8988T (cell line): Measurements from ENCODE around the gene DOC2B.
"Not testable (repeated sequence)": the region's sequence is repeated elsewhere in the genome, so short reads cannot be mapped to it uniquely, and the experiment has no call there.

ENCODE experiments used
- DNase-seq: peaks from one replicate; pipeline ENCODE4 v3.0.0; 2011

The DOC2B gene

GRCh38 chr17:187130-187529, 5.7 kb upstream of the DOC2B start:
- DNase-seq = no peak

DNA sequence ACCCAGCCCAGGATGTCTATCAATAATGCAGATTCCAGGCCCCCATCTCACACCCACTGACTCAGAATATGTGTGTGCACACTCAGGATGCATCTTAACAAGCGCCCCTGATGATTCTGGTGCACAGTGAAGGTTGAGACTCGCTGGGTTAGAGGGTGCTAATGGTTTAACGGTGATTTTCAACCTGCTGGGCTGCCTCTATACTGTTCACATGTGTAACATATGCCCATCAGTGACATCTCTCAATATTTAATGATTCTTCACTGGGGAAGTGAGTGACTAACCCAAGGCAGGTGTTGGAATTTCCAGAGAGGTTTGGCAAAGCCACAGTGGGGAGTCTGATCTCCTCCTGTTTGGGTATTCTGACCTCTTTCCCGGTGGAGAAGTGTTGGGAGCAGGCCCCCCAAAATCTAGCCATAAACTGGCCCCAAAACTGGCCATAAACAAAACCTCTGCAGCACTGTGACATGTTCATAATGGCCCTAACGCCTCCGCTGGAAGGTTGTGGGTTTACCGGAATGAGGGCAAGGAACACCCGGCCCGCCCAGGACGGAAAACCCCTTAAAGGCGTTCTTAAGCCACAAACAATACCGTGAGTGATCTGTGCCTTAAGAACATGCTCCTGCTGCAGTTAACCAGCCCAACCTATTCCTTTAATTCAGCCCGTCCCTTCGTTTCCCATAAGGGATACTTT, 4.1 kb upstream of the DOC2B start:
- DNase-seq = no peak

- DNase-seq = no peak
These were observed 1.6 kb upstream of the DOC2B start for GRCh38 chr17:183021-183420.

- no peak for DNase-seq
These were observed 751 bp upstream of the DOC2B start for GRCh38 chr17:182050-182751.

DNA sequence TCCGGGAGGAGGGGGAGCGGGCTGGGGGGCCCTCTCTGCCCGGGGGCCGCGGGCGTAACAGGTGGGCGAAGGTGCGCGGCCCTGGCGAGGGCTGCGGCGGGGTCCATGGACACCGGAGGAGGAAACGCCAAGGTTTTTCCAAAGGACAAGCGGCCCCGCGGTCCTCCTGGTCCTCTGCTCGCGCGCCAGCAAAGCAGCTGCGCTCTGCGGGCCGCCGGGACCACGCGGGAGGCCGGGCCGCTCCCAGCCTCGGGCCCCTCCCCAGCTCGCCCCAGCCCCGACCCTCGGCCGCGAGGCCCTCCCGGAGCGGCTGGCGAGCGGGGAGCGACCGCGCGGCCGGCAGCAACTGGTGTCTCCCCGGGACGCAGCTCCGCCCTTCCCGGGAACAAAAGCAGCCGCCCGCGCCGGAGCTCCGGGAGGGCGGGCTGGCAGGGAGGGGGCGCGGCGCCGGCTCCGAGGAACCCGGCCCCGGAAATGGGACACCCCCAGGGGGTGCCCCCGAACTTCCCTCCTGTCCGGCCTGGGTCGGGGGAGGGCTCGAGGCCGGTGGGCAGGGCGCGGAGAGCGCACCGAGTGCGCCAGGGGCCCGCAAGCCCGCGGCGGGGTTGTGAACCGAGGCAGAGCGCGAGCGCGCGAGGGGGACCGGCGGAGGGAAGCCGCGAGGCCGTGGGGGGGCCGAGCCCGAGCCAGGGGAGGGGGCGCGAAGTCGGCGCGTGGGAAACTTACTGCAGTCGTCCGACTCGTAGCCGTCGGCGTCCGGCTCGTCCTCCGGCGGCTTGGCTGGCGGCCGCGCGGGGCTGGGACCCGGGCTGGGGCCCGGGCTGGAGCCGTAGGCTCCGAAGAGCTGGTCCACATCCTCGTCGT, 837 bp downstream of the DOC2B start:
- DNase-seq = no peak

GRCh38 chr17:179781-180380, 1.6 kb downstream of the DOC2B start:
- DNase-seq = no peak

- no peak for DNase-seq
These were observed 2.4 kb downstream of the DOC2B start for GRCh38 chr17:179066-179432.

GRCh38 chr17:178292-179065, 3.0 kb downstream of the DOC2B start:
- no peak for DNase-seq

DNA sequence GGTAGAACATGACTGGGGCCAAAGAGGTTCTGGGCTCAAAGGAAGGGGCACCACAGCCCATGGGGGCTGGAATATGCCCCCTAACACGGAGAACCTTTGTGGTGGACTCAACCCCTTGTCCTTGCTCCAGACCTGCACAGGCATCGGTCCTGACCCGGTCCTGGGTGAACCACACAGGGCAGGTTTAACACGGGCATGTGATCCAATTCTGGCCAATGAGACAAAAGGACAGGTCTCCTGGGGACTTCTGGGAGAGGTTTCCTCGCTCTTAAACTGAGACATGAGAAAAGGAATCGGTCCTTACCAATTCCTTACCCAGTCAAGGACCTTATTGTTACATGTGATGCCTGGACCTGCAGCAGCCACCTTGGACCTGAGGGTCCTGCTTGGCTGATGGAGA, 3.7 kb downstream of the DOC2B start:
- DNase-seq = no peak

- no peak for DNase-seq
These were observed 4.3 kb downstream of the DOC2B start for GRCh38 chr17:177155-177554.

GRCh38 chr17:173166-173911, 8.1 kb downstream of the DOC2B start:
- DNase-seq = no peak

DNA sequence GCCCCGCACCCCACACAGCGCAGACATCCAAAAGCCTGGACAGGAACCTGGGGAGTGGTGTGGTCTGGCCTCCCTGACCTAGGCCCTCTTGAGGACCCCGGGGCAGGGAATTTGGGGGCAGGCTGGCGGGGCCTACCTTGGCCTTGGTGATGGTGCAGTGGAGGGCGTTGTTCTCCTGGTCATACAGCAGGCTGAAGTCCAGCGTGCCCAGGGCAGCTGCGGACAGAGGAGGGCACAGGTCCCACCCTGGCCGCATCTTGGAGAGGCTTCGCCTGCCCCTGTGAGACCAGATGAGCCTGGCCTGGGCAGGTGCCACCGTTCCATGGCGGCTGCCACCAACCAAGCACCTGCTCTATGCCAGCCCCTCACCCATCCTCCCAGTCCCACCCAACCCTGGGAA, 9.0 kb downstream of the DOC2B start:
- DNase-seq = no peak

DNA sequence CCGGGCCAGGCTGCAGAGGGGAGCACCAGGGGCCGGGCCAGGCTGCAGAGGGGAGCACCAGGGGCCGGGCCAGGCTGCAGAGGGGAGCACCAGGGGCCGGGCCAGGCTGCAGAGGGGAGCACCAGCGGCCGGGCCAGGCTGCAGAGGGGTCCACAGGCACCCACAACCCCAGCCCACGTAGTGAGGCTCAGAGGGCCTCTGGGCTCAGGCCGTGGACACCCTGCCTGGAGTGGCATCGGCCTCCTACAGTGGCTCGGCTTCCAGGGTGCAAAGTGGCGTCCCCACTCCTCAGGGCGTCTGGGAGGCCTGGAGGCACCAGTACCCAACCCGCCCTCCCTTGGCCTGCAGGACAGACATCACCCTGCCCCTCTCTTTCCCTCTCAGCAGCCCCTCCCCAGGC, 9.6 kb downstream of the DOC2B start:
- DNase-seq = no peak

DNA sequence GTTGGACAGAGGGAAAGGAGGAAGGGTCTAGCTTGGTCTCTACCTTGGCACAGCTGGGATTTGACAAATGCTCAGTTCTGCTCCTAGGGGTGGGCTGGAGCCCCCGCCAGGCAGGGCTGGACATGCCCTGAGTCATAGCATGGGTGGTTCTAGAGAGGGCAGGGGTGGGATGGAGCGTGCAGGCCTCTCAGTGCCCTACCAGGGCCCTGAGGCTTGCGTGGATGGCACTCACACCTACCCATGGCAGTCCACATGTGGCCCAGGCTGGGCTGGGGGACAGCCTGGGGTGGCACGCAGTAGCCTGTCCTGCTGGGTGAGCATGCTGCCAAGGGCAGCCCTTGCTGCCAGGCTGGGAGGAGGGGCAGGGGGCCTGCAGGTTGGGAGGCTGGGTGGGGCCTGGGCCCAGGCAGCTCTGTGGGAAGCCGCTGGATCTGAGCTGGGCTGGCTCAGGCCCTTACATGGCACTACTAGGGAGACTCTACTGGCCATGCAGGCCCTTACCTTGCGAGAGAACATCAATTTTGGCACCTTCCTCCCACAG, 11.2 kb downstream of the DOC2B start:
- no peak for DNase-seq

DNA sequence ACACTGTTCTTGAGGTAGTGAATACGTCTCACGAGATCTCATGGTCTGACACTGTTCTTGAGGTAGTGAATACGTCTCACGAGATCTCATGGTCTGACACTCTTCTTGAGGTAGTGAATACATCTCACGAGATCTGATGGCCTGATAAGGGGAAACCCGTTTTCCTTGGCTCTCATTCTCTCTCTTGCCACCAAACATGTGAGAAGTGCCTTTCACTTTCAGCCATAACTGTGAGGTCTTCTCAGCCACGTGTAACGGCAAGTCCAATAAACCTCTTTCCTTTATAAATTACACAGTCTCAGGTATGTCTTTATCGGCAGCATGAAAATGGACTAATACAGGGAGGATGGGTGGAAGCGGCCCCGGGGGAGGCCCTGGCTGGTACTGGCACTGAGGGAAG, 12.8 kb downstream of the DOC2B start:
- not testable (repeated sequence) for DNase-seq

- no peak for DNase-seq
These were observed 15.5 kb downstream of the DOC2B start for GRCh38 chr17:165939-166338.

GRCh38 chr17:164303-165235, 16.9 kb downstream of the DOC2B start:
- peak; percentile 66 for DNase-seq

- no peak for DNase-seq
These were observed 17.8 kb downstream of the DOC2B start for GRCh38 chr17:163514-164098.

- DNase-seq = no peak
These were observed 18.8 kb downstream of the DOC2B start for GRCh38 chr17:162689-163088.

DNA sequence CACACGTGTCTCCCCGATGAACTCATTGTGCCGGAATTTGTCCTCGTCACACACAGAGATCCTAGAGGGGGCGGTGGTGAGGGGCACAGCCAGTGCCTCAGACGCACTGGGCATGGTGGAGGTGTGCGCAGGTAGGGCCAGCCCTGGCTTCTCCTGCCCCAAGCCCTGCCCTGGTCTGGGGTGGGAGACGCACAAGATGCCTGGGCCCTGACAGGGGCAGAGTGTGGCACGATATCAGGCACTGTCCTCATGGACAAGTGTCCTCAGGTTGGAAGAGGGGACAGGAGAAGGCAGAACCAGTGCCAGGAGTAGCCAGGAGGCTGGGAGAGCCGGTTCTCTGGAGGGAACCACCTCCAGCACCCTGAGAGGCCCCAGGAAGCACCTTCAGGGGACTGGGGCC, 20.0 kb downstream of the DOC2B start:
- DNase-seq = no peak
